Effector CD4-positive, alpha-beta T cell (primary cell): ENCODE data around the gene MCC.
"Not testable (repeated sequence)": the region's sequence is repeated elsewhere in the genome, so short reads cannot be mapped to it uniquely, and the experiment has no call there.

Experiments
- DNase-seq: peaks from one replicate; pipeline ENCODE4 v3.0.0-alpha.2; 2020

Gene MCC

DNA sequence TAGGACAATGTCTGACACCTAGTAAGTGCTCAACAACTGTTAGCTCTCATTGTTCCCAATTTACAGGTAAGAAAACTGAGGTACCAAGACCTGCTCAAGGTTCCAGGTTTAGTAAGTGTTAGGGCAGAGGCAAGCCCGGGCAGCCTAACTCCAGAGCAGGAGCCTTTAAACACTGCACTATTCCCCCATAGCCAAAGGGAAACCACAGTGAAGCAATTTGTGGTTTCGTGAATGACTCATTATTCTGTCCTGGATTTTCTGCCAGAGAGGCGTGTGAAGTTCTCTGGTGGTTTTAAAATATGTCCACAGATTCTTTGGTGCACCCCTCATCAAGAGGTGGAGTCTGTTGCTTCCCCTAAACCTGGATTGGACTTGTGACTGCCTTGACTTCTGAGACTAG lies 1.0 kb upstream of the MCC start:
- DNase-seq: no peak

DNA sequence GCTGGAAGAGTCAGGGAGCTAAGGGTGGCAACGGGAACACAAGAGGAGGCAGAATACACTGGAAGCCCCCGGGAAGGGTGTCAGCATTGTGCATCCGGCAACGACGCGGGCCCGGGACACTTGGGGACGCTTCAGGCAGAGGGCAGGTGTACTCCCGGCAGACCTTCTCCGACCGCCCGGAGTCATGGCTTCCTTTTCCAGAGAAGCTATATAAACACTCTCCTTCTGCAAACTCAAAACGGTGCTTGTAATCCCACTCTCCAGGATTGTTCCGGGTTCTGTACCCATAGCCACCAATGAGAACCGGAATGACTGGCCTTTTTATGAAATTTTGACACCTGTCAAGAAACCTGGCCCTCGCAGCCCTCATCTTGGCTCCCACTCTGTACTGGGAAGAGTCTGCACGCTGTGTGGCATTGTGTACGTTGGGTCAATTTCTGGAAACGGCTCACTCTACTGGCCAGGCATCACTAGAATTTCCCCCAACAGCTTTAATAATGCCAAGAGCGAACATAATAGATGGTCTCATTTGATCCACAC lies 462 bp upstream of the MCC start:
- DNase-seq: no peak

DNA sequence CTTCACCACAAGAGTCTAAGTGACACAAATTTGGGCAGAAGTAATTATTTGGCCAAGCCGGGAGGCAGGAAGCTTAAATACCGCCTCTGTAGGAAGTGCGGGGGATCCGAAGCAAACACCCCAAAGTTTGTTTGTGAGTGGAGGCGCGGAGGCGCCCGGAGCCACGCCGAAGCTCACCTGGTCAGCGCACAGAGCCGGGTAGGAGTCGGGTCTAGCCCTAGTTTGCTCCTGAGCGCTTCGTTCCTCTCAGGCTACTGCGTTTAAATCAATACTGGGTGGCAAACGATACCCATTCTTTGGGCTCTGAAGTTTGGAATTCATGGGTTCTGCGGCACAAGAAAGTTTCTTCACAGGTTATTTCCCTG lies 855 bp downstream of the MCC start:
- DNase-seq: no peak

DNA sequence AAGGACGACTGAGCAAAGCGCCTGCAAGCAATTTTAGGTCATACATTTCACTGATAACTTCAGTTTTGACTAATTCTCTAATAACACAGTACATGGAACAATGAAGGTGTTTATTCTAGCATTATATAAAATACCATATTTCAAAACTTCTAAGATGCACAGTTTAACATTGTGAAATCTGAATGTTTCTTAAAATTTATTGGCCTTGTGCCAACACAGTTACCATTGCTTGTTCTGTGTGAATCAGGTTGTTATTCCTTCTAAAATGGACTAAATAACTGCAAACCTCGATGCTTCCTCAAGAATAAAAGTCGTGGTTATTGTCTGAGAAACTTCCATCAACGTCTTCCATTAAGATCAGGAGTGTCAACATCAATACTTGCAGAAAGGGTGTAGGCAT lies 8.0 kb downstream of the MCC start:
- DNase-seq: no peak

DNA sequence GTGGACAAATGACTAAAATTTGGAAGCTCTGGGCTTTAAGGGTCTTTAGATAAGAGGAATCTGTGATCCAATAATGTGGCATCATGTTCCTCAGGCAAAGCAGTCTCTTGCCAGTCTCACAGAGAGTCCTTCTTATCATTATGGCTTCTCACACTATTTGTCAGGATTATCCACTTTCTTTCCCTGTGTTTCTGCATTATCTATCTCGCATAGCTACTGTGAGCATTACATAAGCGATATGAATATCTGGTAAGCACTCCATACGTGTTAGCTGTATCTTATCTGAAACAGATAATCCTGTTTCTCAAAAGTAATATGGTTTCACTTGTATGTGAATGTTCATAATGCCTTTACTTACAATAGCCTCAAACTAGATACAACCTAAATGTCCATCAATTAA lies 9.6 kb downstream of the MCC start:
- DNase-seq: no peak

DNA sequence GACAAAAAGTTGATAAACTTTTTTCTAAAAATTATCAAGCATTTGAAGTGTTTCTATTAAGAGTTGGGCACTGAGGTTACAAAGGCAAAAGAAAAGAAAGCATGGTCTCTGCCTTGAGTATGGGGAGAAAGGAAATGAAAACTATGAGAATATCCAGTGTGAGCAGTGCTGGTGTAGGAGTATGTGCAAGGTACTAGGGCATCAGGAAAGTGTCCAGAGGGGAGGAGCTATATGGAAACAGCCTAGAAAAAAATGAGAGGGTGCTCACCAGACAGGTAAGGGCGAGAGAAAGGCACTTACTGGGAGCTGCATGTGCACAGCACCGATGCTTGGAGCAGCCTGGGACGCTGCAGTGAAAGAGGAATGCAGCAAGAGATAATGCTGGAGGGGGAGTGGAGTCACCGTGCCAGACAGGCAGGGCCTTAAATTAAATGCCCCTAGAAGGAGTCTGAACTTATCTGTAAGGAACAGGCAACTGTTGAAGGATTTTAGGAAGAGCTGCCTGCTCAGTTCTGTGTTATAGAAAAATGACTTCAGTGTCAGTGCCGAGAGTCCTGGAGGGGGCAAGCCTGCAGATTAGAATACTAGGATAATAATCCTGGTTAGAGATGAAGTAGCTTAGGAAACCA lies 14.0 kb downstream of the MCC start:
- DNase-seq: no peak

DNA sequence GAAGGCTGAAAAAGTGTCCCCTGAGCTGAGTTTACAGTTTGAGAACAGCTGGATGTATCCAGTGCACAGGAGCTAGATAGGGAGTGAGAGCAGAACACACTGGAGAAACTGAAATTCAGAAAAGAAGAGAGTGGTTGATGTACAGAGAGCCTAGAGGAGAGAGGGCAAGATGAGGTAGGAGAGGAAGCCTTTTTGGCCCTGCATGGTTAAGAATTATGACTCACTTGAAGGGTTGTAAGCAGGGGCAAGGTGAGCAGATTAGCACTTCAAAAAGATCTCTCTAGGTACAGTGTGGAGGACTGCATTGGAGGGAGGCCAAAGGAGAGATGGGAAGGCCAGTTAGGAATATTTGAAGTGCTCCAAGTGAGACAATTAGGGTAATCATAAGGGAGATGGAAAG lies 25.2 kb downstream of the MCC start:
- DNase-seq: no peak

DNA sequence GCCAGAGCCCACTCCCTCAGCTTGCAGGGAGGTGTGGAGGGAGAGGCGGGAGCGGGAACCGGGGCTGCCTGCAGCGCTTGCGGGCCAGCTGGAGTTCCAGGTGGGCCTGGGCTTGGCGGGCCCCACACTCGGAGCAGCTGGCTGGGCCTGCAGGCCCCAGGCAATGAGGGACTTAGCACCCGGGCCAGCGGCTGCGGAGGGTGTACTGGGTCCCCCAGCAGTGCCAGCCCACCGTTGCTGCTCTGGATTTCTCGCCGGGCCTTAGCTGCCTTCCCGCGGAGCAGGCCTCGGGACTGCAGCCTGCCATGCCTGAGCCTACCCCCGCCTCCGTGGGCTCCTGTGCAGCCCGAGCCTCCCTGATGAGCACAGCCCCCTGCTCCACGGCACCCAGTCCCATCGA lies 31.1 kb downstream of the MCC start:
- not testable (repeated sequence) for DNase-seq

DNA sequence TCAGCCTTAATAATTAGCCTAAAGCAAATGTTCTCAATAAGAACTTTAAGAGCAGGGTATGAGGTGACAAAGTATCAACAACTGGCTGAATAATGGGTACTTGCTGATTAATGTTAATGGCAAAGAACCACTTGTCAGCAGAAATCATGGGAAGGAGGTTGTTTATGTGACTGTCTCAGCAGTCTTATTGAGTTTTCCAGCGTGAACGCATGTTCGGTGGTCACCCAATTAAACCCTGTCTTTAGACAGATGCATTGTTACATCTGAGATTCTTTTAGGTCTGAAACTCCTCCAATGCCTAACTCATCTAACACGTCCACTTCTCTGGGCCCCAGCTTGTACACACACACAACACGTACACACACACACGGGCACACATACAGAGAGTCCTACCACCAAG lies 35.3 kb downstream of the MCC start:
- DNase-seq: no peak

DNA sequence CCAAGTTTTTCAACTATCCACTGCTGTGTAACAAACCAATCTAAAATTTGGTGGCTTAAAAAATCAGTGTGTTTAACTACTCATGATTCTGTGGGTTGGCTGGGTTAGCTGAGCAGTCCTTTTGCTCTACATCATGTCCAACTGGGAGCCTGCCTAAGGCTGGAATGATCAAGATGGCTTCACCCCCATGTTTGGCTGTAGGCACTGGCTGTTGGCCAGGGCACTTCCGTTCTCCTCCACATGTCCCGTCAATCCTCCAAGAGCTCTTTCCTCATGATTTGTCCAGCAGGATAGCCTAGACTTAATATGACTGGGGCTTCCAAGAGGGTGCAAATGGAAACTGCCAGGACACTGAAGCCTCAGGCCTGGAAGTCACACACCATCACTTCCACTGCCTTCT lies 36.5 kb downstream of the MCC start:
- no peak for DNase-seq

DNA sequence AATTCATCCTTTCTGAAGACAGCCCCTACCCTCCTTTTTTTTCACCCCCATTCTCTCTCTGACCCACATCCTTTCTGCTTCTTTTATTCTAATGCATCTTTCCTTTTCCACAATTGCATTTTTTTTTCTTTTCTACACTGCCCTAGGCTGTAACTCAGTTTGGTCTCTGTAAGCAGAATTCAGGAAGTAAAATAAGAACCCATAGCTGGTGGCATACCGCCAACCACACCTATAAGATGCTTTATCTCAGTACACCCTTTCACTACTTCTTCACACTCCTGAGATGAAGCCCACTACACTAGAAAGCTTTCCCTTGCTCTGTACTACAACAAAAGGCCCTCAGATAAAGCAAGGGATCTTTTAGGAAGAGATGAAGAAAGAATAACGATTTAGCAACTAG lies 37.3 kb downstream of the MCC start:
- DNase-seq: no peak

DNA sequence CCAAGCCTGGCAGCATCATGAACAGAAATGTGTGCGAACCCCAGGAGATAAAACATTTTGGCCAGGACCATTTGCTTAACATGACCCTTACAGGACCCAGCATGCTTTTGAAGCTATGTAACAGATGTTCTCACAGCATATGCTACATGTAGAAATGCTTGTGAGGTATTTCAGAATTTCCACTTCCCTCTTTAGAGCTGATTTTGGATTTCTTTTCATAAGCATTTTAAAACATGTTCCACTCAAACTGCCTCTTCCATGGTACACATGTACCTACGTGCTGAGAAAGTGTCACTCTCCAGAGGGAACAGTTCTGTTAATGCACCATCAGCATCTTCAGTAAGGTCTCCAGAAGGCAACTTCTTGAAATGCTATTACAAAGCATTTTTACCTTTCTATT lies 37.8 kb downstream of the MCC start:
- DNase-seq: no peak

DNA sequence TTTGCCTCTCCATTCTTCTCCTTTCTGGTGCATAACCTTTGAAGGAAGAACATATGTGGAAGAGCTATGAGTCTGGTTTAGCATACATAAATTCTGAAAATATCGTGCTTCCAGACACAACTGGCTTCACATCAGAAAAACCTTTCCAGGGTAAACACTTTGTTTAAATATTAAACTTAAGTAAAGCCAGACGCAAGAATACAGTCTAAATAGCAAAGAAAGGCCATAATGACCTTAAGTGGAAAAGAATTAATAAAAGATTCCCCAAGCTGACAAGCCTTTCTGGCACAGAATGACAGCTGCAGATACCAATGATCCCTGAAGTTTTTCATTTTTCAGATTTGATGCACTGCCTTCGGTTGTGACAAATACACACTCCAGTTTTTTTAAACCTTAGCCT lies 40.0 kb downstream of the MCC start:
- DNase-seq: no peak

DNA sequence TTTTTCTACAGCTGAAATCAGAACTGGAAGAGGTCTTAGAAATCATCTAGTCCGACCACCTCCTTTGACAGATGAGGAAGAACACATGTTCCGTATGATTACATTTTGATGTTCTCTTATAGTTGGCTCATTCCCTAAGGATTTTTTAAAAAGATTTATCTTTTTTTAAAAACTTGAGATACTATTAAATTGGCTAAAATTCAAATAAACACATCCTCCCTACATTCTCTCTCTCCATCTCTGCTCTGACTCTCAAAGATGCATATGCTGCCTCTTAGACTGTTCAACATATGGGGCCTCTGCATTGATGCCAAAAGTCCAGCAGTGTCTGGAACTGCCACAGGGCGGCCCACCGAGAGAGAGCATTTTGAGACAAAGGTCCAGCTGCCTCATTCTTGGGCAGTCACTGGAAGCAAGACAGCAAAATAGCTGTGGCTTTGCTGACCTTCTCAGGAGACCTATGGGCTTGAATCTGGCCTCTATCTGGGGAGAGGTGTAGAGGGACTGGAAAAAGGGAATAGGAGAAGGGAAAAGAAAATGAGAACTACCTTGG lies 40.7 kb downstream of the MCC start:
- DNase-seq: no peak

DNA sequence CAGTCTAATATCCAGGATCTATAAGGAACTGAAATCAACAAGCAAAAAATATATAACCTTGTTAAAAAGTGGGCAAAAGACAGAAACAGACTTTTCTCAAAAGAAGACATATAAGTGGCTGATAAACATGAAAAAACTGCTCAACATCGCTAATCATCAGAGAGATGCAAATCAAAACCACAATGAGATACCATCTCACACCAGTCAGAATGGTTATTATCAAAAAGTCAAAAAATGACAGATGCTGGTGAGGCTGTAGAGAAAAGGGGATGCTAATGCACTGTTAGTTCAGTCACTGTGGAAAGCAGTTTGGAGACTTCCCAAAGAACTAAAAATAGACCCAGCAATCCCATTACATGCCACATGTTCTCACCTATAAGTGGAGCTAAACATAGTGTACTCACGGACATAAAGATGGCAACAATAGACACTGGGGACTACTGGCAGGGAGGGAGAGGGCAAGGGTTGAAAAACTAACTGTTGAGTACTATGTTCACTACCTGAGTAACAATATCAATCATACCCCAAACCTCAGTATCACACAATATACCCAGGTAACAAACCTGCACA lies 41.8 kb downstream of the MCC start:
- DNase-seq: no peak

DNA sequence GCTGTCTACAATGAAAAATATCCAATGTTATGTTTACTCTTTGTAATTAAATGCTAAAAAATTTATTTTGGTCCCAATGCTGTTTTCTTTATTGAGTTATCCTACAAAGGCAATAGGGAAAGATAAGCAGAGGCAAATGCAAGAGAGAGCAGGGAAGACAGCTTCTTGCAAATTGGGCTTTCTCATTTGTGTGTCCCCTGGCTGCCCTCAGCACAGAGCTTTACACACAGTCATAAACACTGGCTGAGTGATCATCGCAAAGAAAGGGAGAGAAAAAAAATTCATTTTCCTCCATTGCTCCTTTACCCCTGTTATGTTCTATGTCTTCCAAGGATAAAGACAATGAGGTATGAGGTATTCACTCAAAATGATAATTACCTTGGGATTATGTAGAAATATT lies 51.1 kb downstream of the MCC start:
- DNase-seq: no peak

DNA sequence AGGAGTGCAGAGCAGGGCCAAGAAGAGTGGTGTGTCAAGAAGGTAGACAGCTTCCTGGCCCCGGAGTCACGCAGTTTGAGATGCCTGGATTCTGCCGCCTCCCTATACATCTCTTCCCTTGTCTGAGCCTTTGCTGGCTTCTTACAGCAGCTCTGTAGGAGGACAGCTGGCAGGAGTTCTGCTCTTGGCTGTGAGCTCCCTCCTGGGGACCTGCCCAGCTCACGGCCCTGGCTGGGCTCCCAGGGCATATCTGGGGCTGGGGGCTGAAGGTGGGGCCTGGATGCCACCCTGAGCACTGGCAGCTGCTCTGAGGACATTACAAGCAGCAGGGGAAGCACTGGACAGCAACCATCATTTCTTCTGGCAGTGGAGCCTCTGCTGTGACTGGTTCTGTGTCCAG lies 52.7 kb downstream of the MCC start:
- no peak for DNase-seq

DNA sequence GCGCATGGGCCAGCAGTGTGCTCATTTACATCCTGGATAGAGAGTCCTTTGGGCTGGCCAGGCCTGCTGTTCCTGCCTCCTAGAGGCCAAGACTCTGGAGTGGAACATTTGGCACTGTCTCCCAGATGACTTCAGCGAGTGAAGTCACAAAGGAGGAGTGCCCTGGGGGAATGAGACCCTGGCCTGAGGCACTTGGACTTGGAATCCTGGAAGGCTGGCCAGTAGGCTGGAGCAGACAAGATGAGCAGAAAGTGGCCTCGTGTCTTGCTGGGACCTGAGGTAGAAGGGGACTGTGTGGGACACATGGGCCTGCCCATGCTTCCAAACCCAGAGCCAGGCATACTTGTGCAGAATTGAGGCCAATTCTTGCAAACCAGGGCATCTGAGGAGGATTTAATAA lies 53.4 kb downstream of the MCC start, which contains the start of gene TSSK1B:
Gene TSSK1B (minus strand): TSS at position 101 of the 400 bp plus-strand sequence. CDS start 150 bp downstream, outside the sequence.
- no peak for DNase-seq

DNA sequence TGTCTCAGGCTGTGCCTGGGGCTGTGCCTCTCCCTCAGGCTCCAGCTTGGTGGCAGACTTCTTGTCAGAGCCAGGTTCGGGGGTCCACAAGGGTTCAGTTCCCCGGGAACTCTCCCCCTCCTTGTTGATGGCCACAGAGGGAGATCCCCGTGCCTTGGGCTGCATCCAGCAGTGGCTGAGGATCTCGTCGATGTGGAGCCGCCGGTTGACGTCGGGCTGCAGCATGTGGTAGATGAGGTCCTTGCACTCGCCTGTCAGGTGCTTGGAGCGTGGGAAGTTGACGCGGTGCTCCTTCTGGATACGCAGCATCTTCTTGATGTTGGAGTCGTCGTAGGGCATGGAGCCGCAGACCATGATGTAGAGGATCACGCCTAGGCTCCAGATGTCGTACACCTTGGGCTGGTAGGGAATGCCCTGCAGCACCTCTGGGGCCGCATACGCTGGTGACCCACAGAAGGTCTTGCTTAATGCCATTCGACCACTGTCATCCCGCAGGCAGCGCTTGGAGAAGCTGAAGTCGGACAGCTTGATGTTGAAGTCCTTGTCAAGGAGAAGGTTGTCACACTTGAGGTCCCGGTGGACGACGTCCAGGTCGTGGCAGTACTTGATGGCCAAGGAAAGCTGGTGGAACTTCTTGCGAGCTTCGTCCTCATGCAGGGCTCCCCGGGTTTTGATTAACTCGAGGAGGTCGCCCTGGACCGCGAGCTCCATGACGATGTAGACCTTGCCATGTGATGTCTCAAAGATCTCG lies 54.2 kb downstream of the MCC start:
- DNase-seq: no peak

DNA sequence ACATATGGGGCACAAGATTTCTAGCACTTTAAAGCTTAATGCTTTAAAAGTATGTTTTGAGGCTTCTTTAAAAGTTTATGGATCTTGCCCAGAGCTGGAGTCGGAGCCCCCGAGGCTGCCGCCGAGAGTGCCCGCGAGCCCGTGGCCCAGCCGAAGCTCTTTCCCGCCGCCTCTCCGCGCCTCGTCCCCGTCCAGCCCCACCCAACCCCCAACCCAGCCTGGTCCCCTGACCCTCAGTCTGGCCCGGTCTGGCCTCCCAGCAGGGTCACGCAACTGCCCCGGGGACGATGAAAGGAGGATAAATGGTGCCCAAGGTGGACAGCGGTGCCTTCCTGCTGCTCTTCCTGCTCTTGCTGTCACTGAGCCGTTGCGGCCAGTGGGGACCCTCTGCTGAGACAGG lies 55.2 kb downstream of the MCC start:
- DNase-seq: no peak

DNA sequence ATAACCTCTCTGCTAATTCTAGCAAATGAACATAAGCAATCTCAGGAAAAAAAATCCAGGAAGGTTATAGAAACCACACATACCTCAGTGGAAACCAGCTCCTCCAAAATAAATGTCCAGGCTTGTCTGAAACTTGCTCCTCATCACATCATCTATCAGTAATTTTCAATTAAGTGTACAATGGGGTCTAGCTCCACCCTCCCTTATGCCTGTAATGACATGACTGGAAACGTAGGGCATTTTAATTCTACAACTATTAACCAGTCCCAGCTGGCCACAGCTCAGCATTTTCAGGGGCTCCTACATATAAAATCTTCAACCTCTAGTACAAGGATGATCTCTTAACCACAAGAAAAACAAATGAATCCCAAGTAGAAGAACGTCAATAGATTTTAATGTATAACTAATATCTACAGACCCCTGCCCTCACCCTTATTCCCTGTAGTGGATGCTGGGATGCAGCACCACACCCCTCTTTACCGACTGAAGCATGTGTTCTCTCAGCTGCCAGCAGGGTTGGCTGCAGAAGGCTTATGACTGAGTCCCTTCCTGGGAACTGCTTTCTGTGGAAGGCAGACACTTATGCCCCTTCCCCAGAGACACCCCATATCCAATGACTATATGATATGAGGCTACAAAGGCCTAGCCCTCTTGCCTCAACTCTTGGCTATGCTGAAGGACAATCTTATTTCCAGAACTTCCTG lies 60.2 kb downstream of the MCC start:
- DNase-seq: no peak

DNA sequence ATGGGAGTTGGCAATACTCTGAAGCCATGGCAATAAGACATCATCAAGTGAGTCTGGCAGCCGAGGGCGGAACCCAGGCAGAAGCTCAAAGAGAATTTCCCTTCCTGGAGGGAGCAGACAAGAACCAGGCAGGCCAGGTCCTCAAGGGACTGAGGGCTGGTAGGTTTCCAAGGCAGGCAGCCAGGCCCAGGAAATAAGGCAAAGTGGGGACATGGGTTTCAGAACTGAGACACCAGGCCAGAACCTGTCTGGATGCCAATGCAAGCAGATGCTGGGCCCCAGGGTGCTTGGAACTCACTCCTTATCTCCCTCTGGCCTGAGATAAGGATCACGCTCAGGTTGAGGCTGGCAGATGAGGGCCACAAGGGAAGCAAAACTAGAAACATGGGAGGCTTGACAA lies 62.3 kb downstream of the MCC start:
- no peak for DNase-seq

DNA sequence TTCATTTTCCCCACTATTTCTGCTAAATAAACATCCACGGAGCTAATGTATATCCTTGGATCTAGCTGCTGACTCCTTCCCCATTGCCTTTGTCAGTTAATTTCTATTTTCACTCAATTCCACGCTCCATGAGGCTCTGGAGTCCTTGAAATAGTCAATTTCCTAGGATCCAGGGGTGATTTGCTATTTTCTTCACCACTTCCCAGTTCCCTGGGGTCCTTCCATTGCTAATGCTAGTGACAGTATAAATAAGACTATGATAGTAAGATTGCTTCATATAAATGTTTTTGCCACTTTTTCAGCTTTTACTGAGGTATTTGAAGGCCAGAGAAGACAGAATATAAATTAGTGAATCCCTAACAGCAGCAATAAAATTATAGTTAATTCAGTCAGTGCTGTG lies 66.6 kb downstream of the MCC start:
- DNase-seq: no peak
